Measurements from ENCODE around the gene SNRPA. TPM values are rescaled to one million over a fixed set of nuclear protein-coding genes. Genes with fewer than 3 reads are reported as not detected.
"Not testable (repeated sequence)": the region's sequence is repeated elsewhere in the genome, so short reads cannot be mapped to it uniquely, and the experiment has no call there.

Gene SNRPA
- total and polyA plus RNA-seq, 12 donors: 18.5 to 176 (median 62.9) TPM

DNA sequence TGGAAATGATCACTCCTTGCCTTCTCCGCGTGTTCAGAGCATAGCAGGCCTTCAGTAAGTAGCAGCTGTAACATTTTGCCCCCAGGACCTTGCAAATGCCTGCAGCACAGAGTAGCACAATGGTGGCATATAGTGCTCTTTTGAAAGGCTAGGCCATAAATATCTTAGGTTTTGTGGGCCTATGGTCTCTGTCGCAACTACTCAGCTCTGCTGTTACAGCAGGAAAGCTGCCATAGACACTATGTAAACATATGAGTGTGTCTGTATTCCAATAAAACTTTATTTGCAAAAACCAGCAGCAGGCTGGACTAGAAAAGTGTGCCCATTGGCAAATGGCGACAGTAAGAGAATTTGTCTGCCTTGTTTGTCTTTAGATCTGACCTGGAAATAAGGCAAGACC, 24.7 kb upstream of the SNRPA start:
- no peaks in the 10 kb centered on the region for H3K9me3 ChIP-seq (replicated peaks in 1 of 3)
- H3K4me3 ChIP-seq: no peak overlapping the region
- TF ChIP-seq POLR2A (IDR thresholded peaks at IDR 0.05) (no peak), CTCF (IDR thresholded peaks at IDR 0.05) (no peak)
- H3K27ac ChIP-seq: no peak overlapping the region
- 94 to 100% (median 97%) methylated on average over 3 to 4 of the region's 4 CpGs for WGBS, 4 donors
- intact Hi-C loops (cut with DNase I): no loop called here
- H3K4me1 ChIP-seq (replicated peaks in 1 of 2): peaks cover 13 to 22% of the 10 kb centered on the region in 2 donors
- no peak for DNase-seq
- no peaks in the 10 kb centered on the region for H3K27me3 ChIP-seq
- H3K36me3 ChIP-seq (replicated peaks in 1 of 2): peaks cover 0 to 76% of the 10 kb centered on the region in 2 donors

DNA sequence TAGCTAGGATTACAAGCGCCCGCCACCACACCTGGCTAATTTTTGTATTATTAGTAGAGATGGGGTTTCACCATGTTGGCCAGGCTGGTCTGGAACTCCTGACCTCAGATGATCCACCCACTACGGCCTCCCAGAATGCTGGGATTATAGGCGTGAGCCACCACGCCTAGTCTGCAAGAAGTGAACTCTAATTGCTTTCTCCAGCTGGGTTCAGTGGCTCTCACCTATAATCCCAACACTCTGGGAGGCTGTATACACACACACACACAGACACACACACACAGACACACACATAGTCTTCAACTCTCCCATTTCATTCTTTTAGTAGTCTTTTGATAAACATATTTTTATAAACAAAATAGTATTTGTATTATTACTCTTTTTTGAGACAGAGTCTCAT, 20.9 kb upstream of the SNRPA start:
- H3K4me3 ChIP-seq; DNase-seq; intact Hi-C loops (cut with DNase I); H3K9me3 ChIP-seq (replicated peaks in 1 of 3); H3K4me1 ChIP-seq (replicated peaks in 1 of 2); H3K27me3 ChIP-seq; H3K27ac ChIP-seq: not testable (repeated sequence)
- peaks cover 0 to 100% of the 10 kb centered on the region in 2 donors for H3K36me3 ChIP-seq (replicated peaks in 1 of 2)
- 90 to 96% (median 94%) methylated on average over 5 of the region's 5 CpGs for WGBS, 4 donors

GRCh38 chr19:40732304-40732703, 18.7 kb upstream of the SNRPA start:
- H3K27ac ChIP-seq; DNase-seq; H3K9me3 ChIP-seq (replicated peaks in 1 of 3); H3K27me3 ChIP-seq; H3K4me1 ChIP-seq (replicated peaks in 1 of 2); intact Hi-C loops (cut with DNase I); H3K4me3 ChIP-seq: not testable (repeated sequence)
- H3K36me3 ChIP-seq (replicated peaks in 1 of 2): peaks cover 0 to 99% of the 10 kb centered on the region in 2 donors
- 94 to 98% (median 96%) methylated on average over 16 of the region's 16 CpGs for WGBS, 4 donors

DNA sequence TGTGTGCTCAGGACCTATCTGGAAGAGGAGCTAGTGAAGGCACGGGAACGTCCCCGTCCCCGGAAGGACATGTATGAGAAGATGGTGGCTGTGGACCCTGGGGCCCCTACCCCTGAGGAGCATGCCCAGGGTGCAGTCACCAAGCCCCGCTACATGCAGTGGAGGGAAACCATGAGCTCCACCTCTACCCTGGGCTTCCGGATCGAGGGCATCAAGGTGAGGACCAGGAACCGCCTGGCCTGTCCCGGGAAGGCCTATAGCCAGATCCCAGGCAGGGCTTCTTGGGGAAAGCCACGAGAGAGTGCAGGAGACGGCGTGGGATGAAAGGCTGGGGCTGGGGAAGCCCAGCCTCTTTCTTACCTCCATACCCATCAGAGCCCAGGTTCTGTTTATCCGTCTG, 17.9 kb upstream of the SNRPA start:
- Histone ChIP-seq H3K4me1 (replicated peaks in 1 of 2) (no peaks in the 10 kb centered on the region), H3K9me3 (replicated peaks in 1 of 3) (no peaks in the 10 kb centered on the region), H3K4me3 (no peak overlapping the region), H3K36me3 (replicated peaks in 1 of 2) (peaks cover 0 to 97% of the 10 kb centered on the region in 2 donors), H3K27me3 (no peaks in the 10 kb centered on the region), H3K27ac (no peak overlapping the region)
- WGBS, 4 donors: 90 to 94% (median 91%) methylated on average over 9 to 13 of the region's 13 CpGs
- intact Hi-C loops (cut with DNase I): no loop called here
- no peak for DNase-seq
- TF ChIP-seq CTCF (IDR thresholded peaks at IDR 0.05) (no peak), POLR2A (IDR thresholded peaks at IDR 0.05) (no peak)

GRCh38 chr19:40735013-40735771, 15.8 kb upstream of the SNRPA start:
- Histone ChIP-seq H3K9me3 (replicated peaks in 1 of 3) (no peaks in the 10 kb centered on the region), H3K36me3 (replicated peaks in 1 of 2) (peaks cover 0 to 97% of the 10 kb centered on the region in 2 donors), H3K4me3 (no peak overlapping the region), H3K4me1 (replicated peaks in 1 of 2) (no peaks in the 10 kb centered on the region), H3K27me3 (no peaks in the 10 kb centered on the region), H3K27ac (no peak overlapping the region)
- no peak for TF ChIP-seq POLR2A (IDR thresholded peaks at IDR 0.05)
- TF ChIP-seq CTCF (IDR thresholded peaks at IDR 0.05): no peak
- 90 to 93% (median 91%) methylated on average over 8 to 11 of the region's 11 CpGs for WGBS, 4 donors
- intact Hi-C loops (cut with DNase I): no loop called here
- no peak for DNase-seq

Data from adrenal gland (tissue), 12 donors.